Upper lobe of left lung (tissue), 6 donors: ENCODE results near the gene MYO18B. TPM values are rescaled to one million over a fixed set of nuclear protein-coding genes. Genes with fewer than 3 reads are reported as not detected.

Experiments used
- ATAC-seq, 2 donors: fragments of 200-7000 bp; cut with Tn5 transposase; one replicate each; pipeline ENCODE4 v1.9.1; 2022; ENCODE audit warnings: mild to moderate bottlenecking in 2 of 2, moderate library complexity in 2 of 2; ENCODE audit not compliant: low FRiP score in 2 of 2
- DNase-seq, 2 donors: peaks; one replicate each; pipeline ENCODE4 v3.0.0-alpha.2; 2019 to 2020
- H3K27ac ChIP-seq, 4 donors: fragments of 200-600 bp; sonication (generic); one replicate each; pipeline ENCODE4 v1.5.1; 2016 to 2019
- H3K27me3 ChIP-seq, 4 donors: fragments of 200-600 bp; sonication (generic); one replicate each; pipeline ENCODE4 v1.5.1; 2017 to 2019
- H3K36me3 ChIP-seq, 4 donors: fragments of 200-600 bp; sonication (generic); one replicate each; pipeline ENCODE4 v1.5.1; 2016 to 2019
- H3K4me1 ChIP-seq, 4 donors: fragments of 200-600 bp; sonication (generic); one replicate each; pipeline ENCODE4 v1.5.1; 2018 to 2019
- H3K4me3 ChIP-seq, 4 donors: fragments of 200-600 bp; sonication (generic); one replicate each; pipeline ENCODE4 v1.5.1; 2017 to 2019; ENCODE audit warnings: mild to moderate bottlenecking in 2 of 4, moderate library complexity in 1 of 4
- H3K9me3 ChIP-seq, 4 donors: fragments of 200-600 bp; sonication (generic); one replicate each; pipeline ENCODE4 v1.5.1; 2018 to 2019
- CTCF ChIP-seq, 6 experiments: fragments of 450-650 bp in 4 of 6; fragments of 200-600 bp in 2 of 6; sonication (generic) in 2 of 6; IDR thresholded peaks; one replicate each; pipeline ENCODE4 v1.5.1; 2016 to 2019; ENCODE audit warnings: antibody characterized with exemption in 6 of 6
- EP300 ChIP-seq, 4 donors: sonication (generic); formaldehyde crosslinking; IDR thresholded peaks; one replicate each; pipeline ENCODE4 v1.5.1; 2017; ENCODE audit warnings: antibody characterized with exemption in 4 of 4, control low read depth in 2 of 4
- POLR2A ChIP-seq, 4 donors: fragments of 450-650 bp; IDR thresholded peaks; one replicate each; pipeline ENCODE4 v1.5.1; 2016 to 2017; ENCODE audit warnings: antibody characterized with exemption in 4 of 4, mild to moderate bottlenecking in 2 of 4
- POLR2AphosphoS5 ChIP-seq, 2 donors: sonication (generic); formaldehyde crosslinking; IDR thresholded peaks; one replicate each; pipeline ENCODE4 v1.5.1; 2017; ENCODE audit warnings: antibody characterized with exemption in 2 of 2
- WGBS, 2 donors: methylation state at CpG; one replicate each; pipeline ENCODE4 v1.1.5; 2017 to 2018; 5-methylcytosine and 5-hydroxymethylcytosine counted together
- total RNA-seq, 6 donors: library from RNA; depleted of rRNA in 4 of 6; stranded (reverse); fragments of >200 nt in 4 of 6; gene quantifications; one replicate each; pipeline versions ENCODE4 v1.1.0 to v1.2.1, GENCODE V29; 2016 to 2021
- donor health status: DM: no; HTN: no; CAD: no; lungs with moderate emphysema.
- donor health status: DM: no; HTN: yes; CAD: no; lungs with severe emphysema.

The MYO18B gene
- total RNA-seq, 6 donors from 2014 or later, result 0.09 to 1.3 (median 0.17) TPM; not detected in 3

DNA sequence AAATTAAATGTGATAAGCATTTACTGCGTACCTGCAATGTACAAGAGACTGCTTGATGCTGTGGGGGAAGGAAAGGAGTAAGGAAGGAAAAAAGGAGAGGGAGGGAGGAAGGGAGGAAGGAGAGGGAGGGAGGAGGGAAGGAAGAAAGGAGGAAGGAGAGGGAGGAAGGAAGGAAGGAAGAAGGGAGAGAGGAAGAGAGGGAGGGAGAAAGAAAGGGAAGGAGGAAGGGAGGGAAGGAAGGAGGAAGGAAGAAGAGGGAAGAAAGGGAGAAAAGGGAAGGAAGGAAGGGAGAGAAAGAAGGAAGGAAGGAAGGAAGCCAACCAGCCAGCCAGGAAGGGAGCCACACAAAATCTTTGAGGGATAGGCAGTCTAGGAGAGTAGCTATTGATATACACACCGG lies 44.0 kb upstream of the MYO18B start:
- no peaks in the 10 kb centered on the region for H3K27me3 ChIP-seq
- DNase-seq, result no peak
- no peak for ATAC-seq
- 75 to 84% methylated on average over 2 of the region's 2 CpGs for WGBS, 2 donors
- no peaks in the 10 kb centered on the region for H3K9me3 ChIP-seq
- no peak overlapping the region for H3K4me3 ChIP-seq
- peaks cover 0 to 8% (median 2%) of the 10 kb centered on the region in 4 donors for H3K36me3 ChIP-seq
- no peak overlapping the region for H3K27ac ChIP-seq
- H3K4me1 ChIP-seq, result no peaks in the 10 kb centered on the region
- TF ChIP-seq POLR2A (IDR thresholded peaks at IDR 0.05), result no peak
- no peak for TF ChIP-seq POLR2AphosphoS5 (IDR thresholded peaks at IDR 0.05)
- TF ChIP-seq EP300 (IDR thresholded peaks at IDR 0.05), result no peak
- TF ChIP-seq CTCF (IDR thresholded peaks at IDR 0.05), result no peak

- no peak for DNase-seq
- Histone ChIP-seq H3K9me3 (no peaks in the 10 kb centered on the region), H3K27ac (no peak overlapping the region), H3K27me3 (no peaks in the 10 kb centered on the region), H3K36me3 (peaks cover 0 to 8% (median 2%) of the 10 kb centered on the region in 4 donors), H3K4me3 (no peak overlapping the region), H3K4me1 (no peaks in the 10 kb centered on the region)
- no peak for ATAC-seq
- 85% methylated on average over 7 of the region's 7 CpGs for WGBS, 2 donors
- TF ChIP-seq POLR2AphosphoS5 (IDR thresholded peaks at IDR 0.05) (no peak), POLR2A (IDR thresholded peaks at IDR 0.05) (no peak), EP300 (IDR thresholded peaks at IDR 0.05) (no peak), CTCF (IDR thresholded peaks at IDR 0.05) (no peak)
Measured at GRCh38 chr22:25698461-25698860, 43.5 kb upstream of the MYO18B start.

DNA sequence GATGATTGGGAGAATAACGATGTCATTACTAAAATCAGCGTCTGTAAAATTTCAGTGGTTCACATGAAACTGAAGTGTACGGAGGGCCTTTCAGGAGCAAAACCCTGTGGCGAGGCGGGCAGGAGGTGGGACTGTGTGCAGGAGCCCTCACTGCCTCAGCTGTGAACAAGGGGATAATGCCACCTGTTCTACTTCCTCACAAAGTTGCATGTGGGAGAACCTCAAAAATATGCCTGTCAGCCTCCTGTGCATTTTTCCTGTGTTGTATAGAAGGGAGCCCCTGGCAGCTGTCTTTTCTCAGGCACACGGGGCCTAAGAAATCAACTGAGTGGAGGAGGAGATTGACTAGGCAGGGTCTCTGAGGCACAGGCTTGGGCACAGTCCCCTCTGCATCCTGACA lies 43.0 kb upstream of the MYO18B start:
- no peaks in the 10 kb centered on the region for H3K9me3 ChIP-seq
- DNase-seq (no peak), ATAC-seq (no peak)
- no peak overlapping the region for H3K27ac ChIP-seq
- TF ChIP-seq POLR2AphosphoS5 (IDR thresholded peaks at IDR 0.05) (no peak), EP300 (IDR thresholded peaks at IDR 0.05) (no peak), POLR2A (IDR thresholded peaks at IDR 0.05) (no peak), CTCF (IDR thresholded peaks at IDR 0.05) (no peak)
- H3K4me1 ChIP-seq, result no peaks in the 10 kb centered on the region
- H3K36me3 ChIP-seq, result peaks cover 0 to 8% (median 2%) of the 10 kb centered on the region in 4 donors
- WGBS, 2 donors, result 89 to 94% methylated on average over 5 to 6 of the region's 6 CpGs
- H3K4me3 ChIP-seq, result no peak overlapping the region
- H3K27me3 ChIP-seq, result no peaks in the 10 kb centered on the region

DNA sequence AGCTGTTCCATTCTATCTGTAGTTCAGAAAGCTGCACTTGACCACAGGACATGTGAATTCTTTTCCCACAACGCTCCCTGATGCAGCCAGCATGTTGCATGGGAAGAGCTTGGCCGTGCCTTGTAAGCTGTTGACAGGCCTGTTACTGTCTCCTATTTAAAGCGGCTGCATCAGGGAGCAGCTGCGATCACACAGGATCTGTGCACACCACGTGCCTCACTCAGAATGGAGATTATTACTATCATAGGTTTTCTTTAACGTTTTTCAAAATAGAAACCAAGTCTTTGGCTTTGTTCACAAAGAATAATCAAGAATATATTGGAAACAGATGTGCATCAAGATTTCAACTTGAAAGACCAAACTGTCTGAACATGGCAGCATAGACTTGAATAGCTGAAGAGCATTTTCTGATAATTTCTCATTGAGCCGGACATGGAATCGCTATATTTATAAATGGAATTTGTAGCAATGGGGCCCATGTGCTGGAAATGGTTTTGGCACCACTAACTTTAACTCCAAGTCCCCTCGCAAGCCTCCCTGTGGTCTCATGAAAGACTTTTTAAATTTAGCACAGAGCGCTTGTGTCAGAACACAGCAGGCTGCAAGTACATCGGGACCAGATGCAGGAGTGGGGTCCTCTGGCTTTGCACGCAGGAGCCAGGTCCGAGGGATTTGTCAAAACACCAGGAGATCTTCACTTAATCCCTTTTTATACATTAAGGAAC lies 40.8 kb upstream of the MYO18B start:
- H3K4me3 ChIP-seq, result no peak overlapping the region
- H3K27ac ChIP-seq, result no peak overlapping the region
- WGBS, 2 donors, result 61 to 68% methylated on average over 13 of the region's 13 CpGs
- peak in 1 of 2 donors; percentile 76 for ATAC-seq
- no peaks in the 10 kb centered on the region for H3K4me1 ChIP-seq
- no peaks in the 10 kb centered on the region for H3K27me3 ChIP-seq
- H3K36me3 ChIP-seq, result peaks cover 0 to 9% (median 2%) of the 10 kb centered on the region in 4 donors
- no peak for DNase-seq
- TF ChIP-seq POLR2AphosphoS5 (IDR thresholded peaks at IDR 0.05) (peak in 1 of 2 donors; percentile 42), POLR2A (IDR thresholded peaks at IDR 0.05) (no peak)
- no peaks in the 10 kb centered on the region for H3K9me3 ChIP-seq

GRCh38 chr22:25702040-25702439 lies 39.9 kb upstream of the MYO18B start:
- TF ChIP-seq EP300 (IDR thresholded peaks at IDR 0.05), result no peak
- TF ChIP-seq CTCF (IDR thresholded peaks at IDR 0.05), result peak in 3 of 6 experiments; percentile 27 to 35 (median 31)
- Histone ChIP-seq H3K4me3 (no peak overlapping the region), H3K27me3 (no peaks in the 10 kb centered on the region), H3K27ac (no peak overlapping the region), H3K36me3 (peaks cover 0 to 9% (median 2%) of the 10 kb centered on the region in 4 donors), H3K4me1 (no peaks in the 10 kb centered on the region), H3K9me3 (no peaks in the 10 kb centered on the region)
- ATAC-seq (peak in 1 of 2 donors; percentile 56), DNase-seq (no peak)
